ENCODE results near the gene GPHA2.

GPHA2 gene

DNA sequence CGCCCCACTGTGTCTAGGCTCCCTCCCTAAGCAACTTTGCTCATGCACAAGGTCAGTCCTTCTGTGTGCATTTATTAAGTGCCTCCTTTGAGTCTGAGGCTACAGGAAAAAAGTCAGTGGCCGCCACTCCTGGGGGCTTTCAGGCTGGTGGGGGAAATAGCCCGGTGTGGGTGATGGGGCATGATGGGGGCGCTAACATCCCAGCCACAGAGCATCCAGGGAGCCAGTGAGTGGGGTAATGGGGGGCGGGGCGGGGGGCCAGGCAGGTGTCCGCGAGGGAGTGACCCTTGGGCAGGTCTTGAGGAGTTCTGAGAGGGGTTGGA is 47.3 kb downstream of the GPHA2 start:
- no peaks in the 10 kb centered on the region for H3K9me3 ChIP-seq (ENCODE audit: insufficient read depth, low read length)
- H2AFZ ChIP-seq (ENCODE audit: low read depth, low read length) = peak overlapping the region; percentile 90
- H3K36me3 ChIP-seq (replicated peaks; ENCODE audit: low read depth, low read length) = no peaks in the 10 kb centered on the region
- TF ChIP-seq, protein P1, sequence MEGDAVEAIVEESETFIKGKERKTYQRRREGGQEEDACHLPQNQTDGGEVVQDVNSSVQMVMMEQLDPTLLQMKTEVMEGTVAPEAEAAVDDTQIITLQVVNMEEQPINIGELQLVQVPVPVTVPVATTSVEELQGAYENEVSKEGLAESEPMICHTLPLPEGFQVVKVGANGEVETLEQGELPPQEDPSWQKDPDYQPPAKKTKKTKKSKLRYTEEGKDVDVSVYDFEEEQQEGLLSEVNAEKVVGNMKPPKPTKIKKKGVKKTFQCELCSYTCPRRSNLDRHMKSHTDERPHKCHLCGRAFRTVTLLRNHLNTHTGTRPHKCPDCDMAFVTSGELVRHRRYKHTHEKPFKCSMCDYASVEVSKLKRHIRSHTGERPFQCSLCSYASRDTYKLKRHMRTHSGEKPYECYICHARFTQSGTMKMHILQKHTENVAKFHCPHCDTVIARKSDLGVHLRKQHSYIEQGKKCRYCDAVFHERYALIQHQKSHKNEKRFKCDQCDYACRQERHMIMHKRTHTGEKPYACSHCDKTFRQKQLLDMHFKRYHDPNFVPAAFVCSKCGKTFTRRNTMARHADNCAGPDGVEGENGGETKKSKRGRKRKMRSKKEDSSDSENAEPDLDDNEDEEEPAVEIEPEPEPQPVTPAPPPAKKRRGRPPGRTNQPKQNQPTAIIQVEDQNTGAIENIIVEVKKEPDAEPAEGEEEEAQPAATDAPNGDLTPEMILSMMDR (IDR thresholded peaks at IDR 0.05; ENCODE audit: low read depth, low read length) = no peak
- no peak for TF ChIP-seq EZH2phosphoT487 (IDR thresholded peaks at IDR 0.05; ENCODE audit: low read depth)
- H3K4me1 ChIP-seq (ENCODE audit: low read length) = peaks cover 41% of the 10 kb centered on the region
- peak overlapping the region; percentile 97 for H3K4me2 ChIP-seq (ENCODE audit: low read length)
- no peaks in the 10 kb centered on the region for H3K27me3 ChIP-seq (ENCODE audit: low read depth, low read length)
- peak overlapping the region; percentile 68 for H3K9ac ChIP-seq (ENCODE audit: low read length)
- peak overlapping the region; percentile 58 for H3K27ac ChIP-seq (ENCODE audit: low read length)
- H4K20me1 ChIP-seq (ENCODE audit: insufficient read depth, low read length) = no peaks in the 10 kb centered on the region
- H3K4me3 ChIP-seq (ENCODE audit: low read length) = peak overlapping the region; percentile 75
- H3K79me2 ChIP-seq (ENCODE audit: low read length) = no peaks in the 10 kb centered on the region

DNA sequence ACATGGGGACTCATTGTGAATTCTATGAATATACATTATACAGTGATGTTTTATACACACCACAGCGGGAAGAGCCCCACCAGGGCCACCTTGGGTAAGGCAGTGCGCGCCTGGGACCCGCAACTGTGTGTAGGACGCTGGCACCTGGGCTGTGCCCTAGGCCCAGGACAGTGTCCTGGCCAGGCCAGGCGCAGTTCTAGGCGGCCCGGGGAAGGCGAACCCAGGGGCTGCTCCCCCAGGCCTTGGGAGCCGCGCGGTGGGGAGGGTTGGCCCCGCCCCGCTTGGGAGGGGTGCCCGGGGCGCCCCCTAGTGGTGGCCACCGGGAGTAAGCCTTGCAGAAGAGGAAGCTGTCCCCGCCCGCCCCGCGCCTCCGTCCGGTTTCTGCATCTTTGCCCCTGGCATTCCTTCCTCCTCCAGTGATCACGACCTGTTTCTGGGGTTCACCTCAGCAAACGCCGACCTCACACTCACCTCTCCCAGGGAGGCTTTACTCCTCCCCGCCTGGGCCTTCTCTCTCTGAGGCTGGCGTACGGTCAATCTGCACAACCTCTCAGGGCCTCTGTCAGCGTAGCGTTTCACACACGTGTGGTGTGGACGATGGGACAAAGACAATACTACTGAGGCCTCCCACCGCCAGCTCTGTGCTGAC is 47.8 kb downstream of the GPHA2 start:
- peak overlapping the region; percentile 68 for H3K9ac ChIP-seq (ENCODE audit: low read length)

DNA sequence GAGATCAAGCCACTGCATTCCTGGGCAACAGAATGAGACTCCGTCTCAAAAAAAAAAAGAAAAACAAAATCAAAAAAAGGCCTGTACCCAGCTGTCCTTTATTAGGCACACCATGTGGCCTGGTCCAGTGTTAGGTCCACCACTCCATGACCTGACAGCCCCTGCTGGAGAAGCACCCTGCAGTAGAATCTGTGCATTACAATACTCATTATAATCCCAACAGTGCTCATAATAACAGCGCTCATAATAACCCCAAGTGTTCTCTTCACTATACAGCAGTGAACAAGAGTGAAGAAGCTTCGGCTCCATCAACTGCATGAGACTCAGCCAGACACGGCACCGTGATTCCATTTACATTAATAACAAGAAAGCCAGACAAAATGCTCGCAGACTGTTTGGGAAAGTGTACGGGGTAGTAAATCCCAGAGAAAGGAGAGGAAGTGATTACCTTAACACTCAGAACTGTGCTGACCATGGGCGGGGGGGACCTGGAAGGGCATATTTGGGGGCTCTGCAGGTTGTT is 48.4 kb downstream of the GPHA2 start:
- peak overlapping the region; percentile 97 for H3K4me2 ChIP-seq (ENCODE audit: low read length)
- H3K4me1 ChIP-seq (ENCODE audit: low read length) = peaks cover 35% of the 10 kb centered on the region
- no peaks in the 10 kb centered on the region for H3K27me3 ChIP-seq (ENCODE audit: low read depth, low read length)
- peak overlapping the region; percentile 58 for H3K27ac ChIP-seq (ENCODE audit: low read length)
- no peaks in the 10 kb centered on the region for H3K9me3 ChIP-seq (ENCODE audit: insufficient read depth, low read length)
- H3K4me3 ChIP-seq (ENCODE audit: low read length) = peak overlapping the region; percentile 75
- TF ChIP-seq, protein P1 (IDR thresholded peaks at IDR 0.05; ENCODE audit: low read depth, low read length) = no peak
- TF ChIP-seq EZH2phosphoT487 (IDR thresholded peaks at IDR 0.05; ENCODE audit: low read depth) = no peak
- H3K79me2 ChIP-seq (ENCODE audit: low read length) = no peaks in the 10 kb centered on the region
- peak overlapping the region; percentile 84 for H2AFZ ChIP-seq (ENCODE audit: low read depth, low read length)
- no peaks in the 10 kb centered on the region for H4K20me1 ChIP-seq (ENCODE audit: insufficient read depth, low read length)
- no peaks in the 10 kb centered on the region for H3K36me3 ChIP-seq (replicated peaks; ENCODE audit: low read depth, low read length)
- H3K9ac ChIP-seq (ENCODE audit: low read length) = peak overlapping the region; percentile 68

More for the DNA sequence above, 47.8 kb downstream of the GPHA2 start:
- H3K36me3 ChIP-seq (replicated peaks; ENCODE audit: low read depth, low read length) = no peaks in the 10 kb centered on the region
- peak overlapping the region; percentile 75 for H3K4me3 ChIP-seq (ENCODE audit: low read length)
- H3K27me3 ChIP-seq (ENCODE audit: low read depth, low read length) = no peaks in the 10 kb centered on the region
- H3K79me2 ChIP-seq (ENCODE audit: low read length) = no peaks in the 10 kb centered on the region
- no peaks in the 10 kb centered on the region for H3K9me3 ChIP-seq (ENCODE audit: insufficient read depth, low read length)
- H3K4me2 ChIP-seq (ENCODE audit: low read length) = peak overlapping the region; percentile 97
- H3K27ac ChIP-seq (ENCODE audit: low read length) = peak overlapping the region; percentile 58
- no peaks in the 10 kb centered on the region for H4K20me1 ChIP-seq (ENCODE audit: insufficient read depth, low read length)
- TF ChIP-seq, protein P1 (IDR thresholded peaks at IDR 0.05; ENCODE audit: low read depth, low read length) = peak; percentile 84
- no peak for TF ChIP-seq EZH2phosphoT487 (IDR thresholded peaks at IDR 0.05; ENCODE audit: low read depth)
- H3K4me1 ChIP-seq (ENCODE audit: low read length) = peaks cover 36% of the 10 kb centered on the region
- H2AFZ ChIP-seq (ENCODE audit: low read depth, low read length) = peak overlapping the region; percentile 90

DNA sequence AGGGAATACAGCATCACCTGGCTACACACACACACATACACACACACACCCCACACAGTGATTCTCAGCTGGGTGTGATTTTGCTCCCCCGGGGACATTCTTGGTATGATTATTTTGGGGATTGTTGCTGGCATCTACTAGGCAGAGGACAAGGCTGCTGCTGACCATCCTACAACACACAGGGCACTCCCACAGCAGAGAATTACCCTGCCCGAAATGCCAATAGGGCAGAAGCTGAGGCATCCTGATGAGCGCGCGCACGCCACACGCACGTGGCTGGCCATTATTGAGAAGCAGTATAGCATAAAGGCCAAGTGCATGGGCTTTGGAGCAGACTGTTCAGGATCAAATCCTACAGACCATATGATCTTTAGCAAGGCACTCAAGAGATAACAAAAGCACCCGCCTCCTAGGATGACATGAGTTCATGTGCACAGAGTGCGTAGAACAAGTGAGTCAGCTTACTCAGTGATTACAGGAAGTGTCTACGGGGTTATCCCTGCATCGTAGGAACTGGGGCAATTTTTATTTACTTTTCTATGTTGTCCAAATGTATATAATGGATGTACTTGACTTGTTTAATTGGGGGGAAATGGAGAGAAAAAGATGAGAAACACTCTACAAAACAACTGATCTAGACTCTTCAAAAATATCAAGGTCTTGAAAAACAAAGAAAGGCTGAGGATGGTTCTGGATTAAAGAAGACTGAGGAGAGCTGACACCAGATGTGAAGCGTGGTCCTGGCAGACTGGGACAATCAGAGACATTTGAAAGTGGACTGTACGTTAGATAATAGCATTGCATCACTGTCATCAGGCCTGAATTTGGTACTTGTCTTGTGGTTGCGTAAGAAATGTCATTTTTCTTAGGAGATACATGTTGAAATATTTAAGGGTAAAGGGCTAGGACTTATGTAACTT is 50.1 kb downstream of the GPHA2 start:
- H3K27me3 ChIP-seq (ENCODE audit: low read depth, low read length) = no peaks in the 10 kb centered on the region
- no peak overlapping the region for H2AFZ ChIP-seq (ENCODE audit: low read depth, low read length)
- H3K36me3 ChIP-seq (replicated peaks; ENCODE audit: low read depth, low read length) = no peaks in the 10 kb centered on the region
- no peaks in the 10 kb centered on the region for H3K9me3 ChIP-seq (ENCODE audit: insufficient read depth, low read length)
- no peak overlapping the region for H3K9ac ChIP-seq (ENCODE audit: low read length)
- no peaks in the 10 kb centered on the region for H4K20me1 ChIP-seq (ENCODE audit: insufficient read depth, low read length)
- H3K4me3 ChIP-seq (ENCODE audit: low read length) = no peak overlapping the region
- H3K4me1 ChIP-seq (ENCODE audit: low read length) = peaks cover 40% of the 10 kb centered on the region
- no peak for TF ChIP-seq EZH2phosphoT487 (IDR thresholded peaks at IDR 0.05; ENCODE audit: low read depth)
- TF ChIP-seq, protein P1 (IDR thresholded peaks at IDR 0.05; ENCODE audit: low read depth, low read length) = no peak
- H3K4me2 ChIP-seq (ENCODE audit: low read length) = 0 out of 2 replicates have a peak overlapping the region, but pooled peaks have one; percentile 2
- H3K27ac ChIP-seq (ENCODE audit: low read length) = no peak overlapping the region
- H3K79me2 ChIP-seq (ENCODE audit: low read length) = no peaks in the 10 kb centered on the region
